ENCODE results near the gene CAST.

- TF ChIP-seq, protein P1, sequence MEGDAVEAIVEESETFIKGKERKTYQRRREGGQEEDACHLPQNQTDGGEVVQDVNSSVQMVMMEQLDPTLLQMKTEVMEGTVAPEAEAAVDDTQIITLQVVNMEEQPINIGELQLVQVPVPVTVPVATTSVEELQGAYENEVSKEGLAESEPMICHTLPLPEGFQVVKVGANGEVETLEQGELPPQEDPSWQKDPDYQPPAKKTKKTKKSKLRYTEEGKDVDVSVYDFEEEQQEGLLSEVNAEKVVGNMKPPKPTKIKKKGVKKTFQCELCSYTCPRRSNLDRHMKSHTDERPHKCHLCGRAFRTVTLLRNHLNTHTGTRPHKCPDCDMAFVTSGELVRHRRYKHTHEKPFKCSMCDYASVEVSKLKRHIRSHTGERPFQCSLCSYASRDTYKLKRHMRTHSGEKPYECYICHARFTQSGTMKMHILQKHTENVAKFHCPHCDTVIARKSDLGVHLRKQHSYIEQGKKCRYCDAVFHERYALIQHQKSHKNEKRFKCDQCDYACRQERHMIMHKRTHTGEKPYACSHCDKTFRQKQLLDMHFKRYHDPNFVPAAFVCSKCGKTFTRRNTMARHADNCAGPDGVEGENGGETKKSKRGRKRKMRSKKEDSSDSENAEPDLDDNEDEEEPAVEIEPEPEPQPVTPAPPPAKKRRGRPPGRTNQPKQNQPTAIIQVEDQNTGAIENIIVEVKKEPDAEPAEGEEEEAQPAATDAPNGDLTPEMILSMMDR (IDR thresholded peaks at IDR 0.05) = no peak
- no peak for TF ChIP-seq POLR2A (IDR thresholded peaks at IDR 0.05)
Observed at GRCh38 chr5:96775689-96776088, 113.5 kb downstream of the CAST start.
